Measurements from ENCODE around the gene KCTD3. TPM values are rescaled to one million over a fixed set of nuclear protein-coding genes. Genes with fewer than 3 reads are reported as not detected.

Gene KCTD3
- total RNA-seq, 1 experiment from 2014 or later = 39.3 TPM

- no CpG with 5 or more reads among the region's 4 CpGs for WGBS (ENCODE audit: extremely low coverage, insufficient read length, low lambda C conversion rate)
- H3K36me3 Mint-ChIP-seq (ENCODE audit: insufficient read depth in 1 of 3, low read depth in 3 of 3) = peaks cover 22 to 47% (median 36%) of the 10 kb centered on the region in 3 experiments
Measured at GRCh38 chr1:215608646-215609045, 41.5 kb downstream of the KCTD3 start.

More at GRCh38 chr1:215608646-215609045, 41.5 kb downstream of the KCTD3 start:
- no peak for DNase-seq
- H3K23ac ChIP-seq (ENCODE audit: insufficient read length, low read depth, low read length) = no peak overlapping the region
- Mint-ChIP-seq H3K27me3 (ENCODE audit: low read depth) (no peaks in the 10 kb centered on the region), H3K4me3 (no peak overlapping the region), H3K9me3 (peaks cover 0 to 5% of the 10 kb centered on the region in 2 experiments; a peak in 1 of 5 replicates), H3K27ac (no peak overlapping the region), H3K4me1 (peaks cover 14 to 22% of the 10 kb centered on the region in 2 experiments)
- H3T11ph ChIP-seq (ENCODE audit: low read length) = no peak overlapping the region
- H3K27me3 ChIP-seq (ENCODE audit: insufficient read depth, low read length) = no peaks in the 10 kb centered on the region
- no peak overlapping the region for H2BK5ac ChIP-seq (ENCODE audit: insufficient read length, low read length)
- H3K4me1 ChIP-seq (ENCODE audit: insufficient read depth, low read length) = no peaks in the 10 kb centered on the region
- TF ChIP-seq, protein P1, sequence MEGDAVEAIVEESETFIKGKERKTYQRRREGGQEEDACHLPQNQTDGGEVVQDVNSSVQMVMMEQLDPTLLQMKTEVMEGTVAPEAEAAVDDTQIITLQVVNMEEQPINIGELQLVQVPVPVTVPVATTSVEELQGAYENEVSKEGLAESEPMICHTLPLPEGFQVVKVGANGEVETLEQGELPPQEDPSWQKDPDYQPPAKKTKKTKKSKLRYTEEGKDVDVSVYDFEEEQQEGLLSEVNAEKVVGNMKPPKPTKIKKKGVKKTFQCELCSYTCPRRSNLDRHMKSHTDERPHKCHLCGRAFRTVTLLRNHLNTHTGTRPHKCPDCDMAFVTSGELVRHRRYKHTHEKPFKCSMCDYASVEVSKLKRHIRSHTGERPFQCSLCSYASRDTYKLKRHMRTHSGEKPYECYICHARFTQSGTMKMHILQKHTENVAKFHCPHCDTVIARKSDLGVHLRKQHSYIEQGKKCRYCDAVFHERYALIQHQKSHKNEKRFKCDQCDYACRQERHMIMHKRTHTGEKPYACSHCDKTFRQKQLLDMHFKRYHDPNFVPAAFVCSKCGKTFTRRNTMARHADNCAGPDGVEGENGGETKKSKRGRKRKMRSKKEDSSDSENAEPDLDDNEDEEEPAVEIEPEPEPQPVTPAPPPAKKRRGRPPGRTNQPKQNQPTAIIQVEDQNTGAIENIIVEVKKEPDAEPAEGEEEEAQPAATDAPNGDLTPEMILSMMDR (conservative IDR thresholded peaks at IDR 0.05) = no peak
- H3K9ac ChIP-seq (ENCODE audit: extremely low read depth, insufficient read length, low read length) = no peak overlapping the region
- H4K8ac ChIP-seq (replicated peaks; ENCODE audit: insufficient read length, low read depth, low read length) = no peak overlapping the region
- no peak overlapping the region for H3K14ac ChIP-seq (ENCODE audit: insufficient read depth, low read length)
- no peak overlapping the region for H4K91ac ChIP-seq (ENCODE audit: insufficient read length, low read depth, low read length)
- no peak overlapping the region for H2BK20ac ChIP-seq (ENCODE audit: low read depth, low read length, poor library complexity, severe bottlenecking)
- H2BK15ac ChIP-seq (ENCODE audit: low read depth, low read length) = no peak overlapping the region
- no peak overlapping the region for H2AFZ ChIP-seq (ENCODE audit: low read length)
- H2AK5ac ChIP-seq (ENCODE audit: insufficient read length, low read length) = no peak overlapping the region
- no peak overlapping the region for H2BK12ac ChIP-seq (ENCODE audit: insufficient read length, low read depth, low read length)
- H4K20me1 ChIP-seq (ENCODE audit: control insufficient read depth, insufficient read depth, insufficient read length) = no peaks in the 10 kb centered on the region
- H3K79me1 ChIP-seq (ENCODE audit: insufficient read depth, low read depth, low read length, poor library complexity, severe bottlenecking) = no peaks in the 10 kb centered on the region
- H3K18ac ChIP-seq (ENCODE audit: insufficient read length, low read depth, low read length) = no peak overlapping the region
- no peaks in the 10 kb centered on the region; the same call in 1 of the 2 replicates for H3K79me2 ChIP-seq (ENCODE audit: insufficient read depth, low read length)
- H3K23me2 ChIP-seq (ENCODE audit: insufficient read length, low read depth, low read length, poor library complexity, severe bottlenecking) = no peaks in the 10 kb centered on the region
- no peaks in the 10 kb centered on the region for H3K9me3 ChIP-seq (ENCODE audit: control insufficient read depth, low read depth, low read length)
- no peak overlapping the region for H2BK120ac ChIP-seq (ENCODE audit: low read depth, low read length, poor library complexity, severe bottlenecking)
- H3K56ac ChIP-seq (ENCODE audit: insufficient read length, low read depth, low read length) = no peak overlapping the region
- no peak overlapping the region for H3K4ac ChIP-seq (ENCODE audit: low read depth, low read length)
- no peak overlapping the region for H3K4me2 ChIP-seq (ENCODE audit: insufficient read depth, insufficient read length, low read length)
- no peak overlapping the region for H3K27ac ChIP-seq (ENCODE audit: insufficient read length, low read depth, low read length)
- no peak overlapping the region for H4K5ac ChIP-seq (ENCODE audit: insufficient read length, low read depth, low read length)

All from H9 (cell line).